GM12873 (cell line): Measurements from ENCODE around the gene STK32A.

ENCODE experiments used
- CTCF ChIP-seq: IDR thresholded peaks from 2 replicates; pipeline ENCODE4 v1.5.1; 2012; ENCODE audit warnings: low read depth, mild to moderate bottlenecking, moderate library complexity, low read length, control low read depth; ENCODE audit not compliant: insufficient read depth; ENCODE audit errors: missing control alignments

Gene STK32A

GRCh38 chr5:147346006-147346561 lies 111.3 kb downstream of the STK32A start:
- no peak for TF ChIP-seq CTCF

- TF ChIP-seq CTCF = no peak
Measured at GRCh38 chr5:147348046-147348445, 113.2 kb downstream of the STK32A start.

DNA sequence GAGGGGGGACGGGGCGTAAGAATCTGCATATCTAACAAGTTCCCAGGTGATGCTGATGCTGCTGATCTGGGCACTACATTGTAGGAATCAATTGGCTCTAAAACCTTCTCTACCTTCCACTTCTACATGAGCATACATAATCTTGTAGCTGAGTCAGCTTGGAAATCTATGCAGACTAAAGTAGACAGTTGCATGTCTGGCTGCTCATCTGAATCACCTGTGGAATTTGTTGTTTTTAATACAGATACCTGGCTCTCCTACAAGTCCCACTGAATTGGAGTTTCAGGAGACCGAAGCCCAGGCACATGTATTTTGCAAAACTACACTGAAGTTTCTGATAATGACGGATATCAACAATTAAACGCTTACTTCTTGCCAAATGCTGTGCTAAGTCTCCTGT lies 113.6 kb downstream of the STK32A start:
- no peak for TF ChIP-seq CTCF

DNA sequence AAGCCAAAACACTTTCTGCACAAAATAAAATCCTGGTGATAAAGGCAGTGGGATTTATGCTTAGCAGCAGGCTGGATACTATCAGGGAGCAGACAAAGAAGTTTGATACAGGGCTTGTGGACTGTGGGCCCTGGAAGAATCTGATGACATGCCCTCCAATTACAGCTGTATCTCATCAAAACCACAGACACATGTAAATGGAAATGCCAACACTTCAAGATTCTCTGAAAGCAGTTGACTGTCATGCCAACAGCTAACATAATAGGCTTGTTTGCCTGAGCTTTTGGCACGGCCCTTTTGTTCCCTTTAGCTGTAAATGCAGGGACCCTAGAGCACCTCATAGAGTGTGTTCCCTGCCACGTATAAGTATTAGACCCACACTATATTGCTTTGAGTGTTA lies 114.4 kb downstream of the STK32A start:
- TF ChIP-seq CTCF = no peak

- no peak for TF ChIP-seq CTCF
Measured at GRCh38 chr5:147359101-147359500, 124.3 kb downstream of the STK32A start.

DNA sequence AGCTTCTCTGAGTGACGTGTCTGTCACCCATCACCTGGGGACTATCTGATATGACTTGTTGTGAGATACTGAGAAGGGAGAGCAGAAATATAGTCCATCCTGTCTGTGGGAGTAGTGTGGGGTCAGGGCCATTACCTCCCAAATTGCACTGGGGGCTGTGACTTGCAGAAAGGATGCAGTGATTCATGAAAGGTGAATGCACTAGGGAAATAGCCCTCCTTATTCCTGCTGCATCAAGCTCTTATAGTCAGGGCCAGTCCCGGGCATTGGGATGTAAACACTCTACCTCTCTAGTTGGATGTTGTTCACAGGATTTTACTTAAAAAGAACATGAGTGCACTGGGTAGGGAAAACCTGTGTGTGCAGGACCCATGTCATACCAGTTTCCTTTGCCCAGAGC lies 124.8 kb downstream of the STK32A start:
- no peak for TF ChIP-seq CTCF

DNA sequence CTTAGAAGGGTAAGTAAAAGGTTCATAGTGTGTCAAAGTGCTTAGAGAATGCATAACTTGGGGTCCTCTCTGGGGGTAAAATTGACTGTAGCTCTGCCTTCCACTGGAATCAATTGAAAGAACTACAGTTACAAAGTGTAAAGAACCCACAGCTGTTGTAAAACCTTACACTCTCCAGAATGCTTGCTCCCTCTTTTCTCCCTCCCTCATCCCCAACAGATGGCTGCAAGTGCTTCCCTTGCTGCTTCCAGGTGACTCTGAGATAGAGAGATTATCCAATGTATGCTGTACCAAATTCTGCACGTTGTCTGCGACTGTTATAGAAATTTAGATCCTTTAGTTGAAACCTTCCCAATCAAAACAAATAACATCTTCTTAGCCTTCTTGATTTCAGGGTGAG lies 126.0 kb downstream of the STK32A start:
- no peak for TF ChIP-seq CTCF
